Caco-2 (cell line): Measurements from ENCODE around the gene POU2F2. TPM values are rescaled to one million over a fixed set of nuclear protein-coding genes. Genes with fewer than 3 reads are reported as not detected.

ENCODE experiments used
- BruUV-seq: library from RNA; stranded (reverse); fragments of 400-500 nt; replicated peaks from 2 replicates; lab custom pipeline; 2021; lab: Mats Ljungman, UMichigan
- CTCF ChIA-PET: fragments of 300-600 bp; sonication (Branson Sonifier 250); formaldehyde crosslinking; loops from one replicate; lab custom pipeline; 2022; ENCODE audit warnings: antibody characterized with exemption; lab: Charles Lee
- POLR2A ChIA-PET: fragments of 300-600 bp; sonication (Branson Sonifier 250); formaldehyde crosslinking; loops from one replicate; lab custom pipeline; 2022; ENCODE audit warnings: antibody characterized with exemption; lab: Charles Lee
- DNase-seq, 2 experiments: peaks; one replicate each; pipeline versions ENCODE4 v3.0.0 to v3.0.0-alpha.2; 2020 to 2022
- H3K27me3 ChIP-seq: replicated peaks from 2 replicates; pipeline ENCODE4 v1.6.0; 2011; ENCODE audit warnings: low read length; ENCODE audit not compliant: control insufficient read depth, insufficient read depth
- H3K36me3 ChIP-seq: 2 replicates; pipeline ENCODE4 v1.5.1; 2011; ENCODE audit warnings: low read length; ENCODE audit not compliant: control insufficient read depth, insufficient read depth
- H3K4me1 ChIP-seq: fragments of 250-450 bp; sonication (Bioruptor Pico); 2 replicates; pipeline ENCODE4 v1.5.1; 2020; ENCODE audit warnings: mild to moderate bottlenecking
- H3K4me3 ChIP-seq: 2 replicates; pipeline ENCODE4 v1.5.1; 2011; ENCODE audit warnings: low read depth, mild to moderate bottlenecking, control low read depth, low read length
- H3K9me3 ChIP-seq: fragments of 250-450 bp; sonication (Bioruptor Pico); 2 replicates; pipeline ENCODE4 v1.5.1; 2020; ENCODE audit warnings: mild to moderate bottlenecking, moderate library complexity
- H3K27ac Mint-ChIP-seq: one replicate; pipeline ENCODE4 v1.8.0; 2022; ENCODE audit warnings: mixed read lengths; ENCODE audit not compliant: unreplicated experiment
- H3K27me3 Mint-ChIP-seq: one replicate; pipeline ENCODE4 v1.8.0; 2022; ENCODE audit warnings: mixed read lengths; ENCODE audit not compliant: insufficient read depth, unreplicated experiment
- H3K36me3 Mint-ChIP-seq: one replicate; pipeline ENCODE4 v1.8.0; 2022; ENCODE audit warnings: mild to moderate bottlenecking, mixed read lengths; ENCODE audit not compliant: insufficient read depth, unreplicated experiment
- H3K4me1 Mint-ChIP-seq: one replicate; pipeline ENCODE4 v1.8.0; 2022; ENCODE audit warnings: low read depth, mixed read lengths; ENCODE audit not compliant: unreplicated experiment
- H3K4me3 Mint-ChIP-seq: one replicate; pipeline ENCODE4 v1.8.0; 2022; ENCODE audit warnings: mild to moderate bottlenecking, moderate library complexity, mixed read lengths; ENCODE audit not compliant: unreplicated experiment
- H3K9me3 Mint-ChIP-seq: one replicate; pipeline ENCODE4 v1.8.0; 2022; ENCODE audit warnings: mixed read lengths; ENCODE audit not compliant: unreplicated experiment
- CTCF ChIP-seq, 2 experiments: fragments of 200-600 bp in 1 of 2; IDR thresholded peaks; 1 replicate in 1 of 2; 2 replicates in 1 of 2; pipeline versions ENCODE4 v1.5.1 to v1.8.0; 2011 to 2022; ENCODE audit warnings: antibody characterized with exemption in 1 of 2, control low read depth in 1 of 2, inconsistent platforms in 1 of 2, low read depth in 1 of 2, low read length in 1 of 2, mild to moderate bottlenecking in 1 of 2, moderate library complexity in 1 of 2; ENCODE audit not compliant: insufficient read depth in 1 of 2, severe bottlenecking in 1 of 2, unreplicated experiment in 1 of 2
- intact Hi-C: fragments of 100-400 bp; cut with micrococcal nuclease; formaldehyde crosslinking; loops from one replicate; pipeline ENCODE4 v1.10.0; 2022; ENCODE audit not compliant: unreplicated experiment
- total RNA-seq: library from RNA; stranded (reverse); gene quantifications from 2 replicates; pipeline ENCODE4 v1.2.3, GENCODE V29; 2022

Gene POU2F2
- total RNA-seq, 1 experiment from 2014 or later: 1.5 TPM

- no peak for TF ChIP-seq CTCF (IDR thresholded peaks at IDR 0.05; ENCODE audit: insufficient read depth in 1 of 2, low read depth in 1 of 2, low read length in 1 of 2, severe bottlenecking in 1 of 2, unreplicated experiment in 1 of 2)
- no peaks in the 10 kb centered on the region for H3K36me3 Mint-ChIP-seq
- Histone ChIP-seq H3K36me3 (no peaks in the 10 kb centered on the region), H3K9me3 (no peaks in the 10 kb centered on the region), H3K27me3 (no peaks in the 10 kb centered on the region; the same call in 1 of the 2 replicates), H3K4me3 (no peak overlapping the region), H3K4me1 (0 out of 2 replicates have a peak, but pooled peaks cover 3% of the 10 kb centered on the region)
- intact Hi-C loops: no loop called here
- no peak overlapping the region for H3K4me3 Mint-ChIP-seq
- POLR2A ChIA-PET: no interaction called here
- CTCF ChIA-PET: no interaction called here
- no TSS peak for BruUV-seq
- no peak overlapping the region for H3K27ac Mint-ChIP-seq
- peaks cover 31% of the 10 kb centered on the region for H3K27me3 Mint-ChIP-seq
- no peaks in the 10 kb centered on the region for H3K4me1 Mint-ChIP-seq
- no peaks in the 10 kb centered on the region for H3K9me3 Mint-ChIP-seq
- no peak for DNase-seq
Measured at GRCh38 chr19:42153672-42154433, 21.6 kb upstream of the POU2F2 start.

GRCh38 chr19:42152910-42153671 lies 20.8 kb upstream of the POU2F2 start:
- BruUV-seq: no TSS peak
- intact Hi-C loops: no loop called here
- H3K4me3 Mint-ChIP-seq: no peak overlapping the region
- no peaks in the 10 kb centered on the region for H3K36me3 Mint-ChIP-seq
- no peak overlapping the region for H3K27ac Mint-ChIP-seq
- DNase-seq: no peak
- CTCF ChIA-PET: no interaction called here
- Histone ChIP-seq H3K4me3 (no peak overlapping the region), H3K27me3 (no peaks in the 10 kb centered on the region; the same call in 1 of the 2 replicates), H3K36me3 (no peaks in the 10 kb centered on the region), H3K4me1 (no peaks in the 10 kb centered on the region), H3K9me3 (no peaks in the 10 kb centered on the region)
- H3K4me1 Mint-ChIP-seq: no peaks in the 10 kb centered on the region
- POLR2A ChIA-PET: no interaction called here
- peaks cover 31% of the 10 kb centered on the region for H3K27me3 Mint-ChIP-seq
- TF ChIP-seq CTCF (IDR thresholded peaks at IDR 0.05; ENCODE audit: insufficient read depth in 1 of 2, low read depth in 1 of 2, low read length in 1 of 2, severe bottlenecking in 1 of 2, unreplicated experiment in 1 of 2): no peak
- no peaks in the 10 kb centered on the region for H3K9me3 Mint-ChIP-seq

GRCh38 chr19:42151782-42152684 lies 19.8 kb upstream of the POU2F2 start:
- intact Hi-C loops: no loop called here
- BruUV-seq: no TSS peak
- H3K27me3 ChIP-seq: no peaks in the 10 kb centered on the region; the same call in 1 of the 2 replicates
- no peaks in the 10 kb centered on the region for H3K4me1 Mint-ChIP-seq
- H3K9me3 Mint-ChIP-seq: no peaks in the 10 kb centered on the region
- no peak overlapping the region for H3K27ac Mint-ChIP-seq
- no peaks in the 10 kb centered on the region for H3K9me3 ChIP-seq
- peaks cover 28% of the 10 kb centered on the region for H3K27me3 Mint-ChIP-seq
- no peaks in the 10 kb centered on the region for H3K4me1 ChIP-seq
- POLR2A ChIA-PET: no interaction called here
- no peaks in the 10 kb centered on the region for H3K36me3 Mint-ChIP-seq
- no peak overlapping the region for H3K4me3 ChIP-seq
- no peak for TF ChIP-seq CTCF (IDR thresholded peaks at IDR 0.05; ENCODE audit: insufficient read depth in 1 of 2, low read depth in 1 of 2, low read length in 1 of 2, severe bottlenecking in 1 of 2, unreplicated experiment in 1 of 2)
- DNase-seq: no peak
- CTCF ChIA-PET: no interaction called here
- H3K36me3 ChIP-seq: no peaks in the 10 kb centered on the region
- no peak overlapping the region for H3K4me3 Mint-ChIP-seq
